ENCODE measurements around the gene SND1. TPM values are rescaled to one million over a fixed set of nuclear protein-coding genes. Genes with fewer than 3 reads are reported as not detected.

SND1 gene
- total and polyA plus RNA-seq, 2 of the 4 experiments (the other 2 are of a cell fraction) = 154 to 294 TPM

GRCh38 chr7:127993317-127993716, 341.3 kb downstream of the SND1 start:
- no peak for TF ChIP-seq MXI1 (IDR thresholded peaks at IDR 0.05; ENCODE audit: borderline replicate concordance, low read depth, low read length)
- TF ChIP-seq RFX5 (IDR thresholded peaks at IDR 0.05; ENCODE audit: low read depth, low read length) = no peak
- no peak for TF ChIP-seq MAZ (IDR thresholded peaks at IDR 0.05; ENCODE audit: borderline replicate concordance, low read depth, low read length)
- Histone ChIP-seq H3K56ac (ENCODE audit: extremely low read depth, insufficient read depth, low read length) (no peak overlapping the region), H3K27me3 (ENCODE audit: control insufficient read depth, insufficient read depth, low read length) (no peaks in the 10 kb centered on the region), H2AK9ac (replicated peaks; ENCODE audit: low read depth, low read length, poor library complexity) (no peak overlapping the region), H4K91ac (ENCODE audit: insufficient read depth, low read depth, low read length) (no peak overlapping the region), H3K4me3 (ENCODE audit: insufficient read depth, low read depth, low read length) (no peak overlapping the region), H3K36me3 (ENCODE audit: control insufficient read depth, insufficient read depth, low read length) (peaks cover 14% of the 10 kb centered on the region), H3K79me1 (ENCODE audit: low read depth in 1 of 2, low read length in 2 of 2) (peaks cover 38 to 80% of the 10 kb centered on the region in 2 experiments), H3K4me2 (ENCODE audit: low read depth, low read length) (no peak overlapping the region), H4K20me1 (ENCODE audit: insufficient read depth, low read length) (peaks cover 51% of the 10 kb centered on the region), H3K4ac (ENCODE audit: low read depth, low read length) (no peak overlapping the region), H3K14ac (replicated peaks; ENCODE audit: low read depth, low read length) (no peak overlapping the region), H2BK15ac (ENCODE audit: low read depth, low read length) (no peak overlapping the region), H3K9ac (ENCODE audit: low read depth, low read length) (no peak overlapping the region), H4K5ac (ENCODE audit: low read depth, low read length) (no peak overlapping the region), H2AK5ac (ENCODE audit: low read depth, low read length) (no peak overlapping the region), H2AFZ (replicated peaks; ENCODE audit: low read length, poor library complexity) (no peak overlapping the region), H3K9me3 (ENCODE audit: control insufficient read depth, insufficient read depth, low read length) (no peaks in the 10 kb centered on the region), H2BK120ac (ENCODE audit: low read depth, low read length) (no peak overlapping the region), H3K27ac (ENCODE audit: insufficient read depth, low read length) (no peak overlapping the region), H3K23ac (ENCODE audit: low read depth, low read length) (no peak overlapping the region), H2BK5ac (ENCODE audit: low read depth, low read length, poor library complexity, severe bottlenecking) (no peak overlapping the region), H4K8ac (ENCODE audit: low read depth in 2 of 2, low read length in 2 of 2) (no peak overlapping the region), H3K18ac (ENCODE audit: low read depth, low read length) (no peak overlapping the region), H3K4me1 (ENCODE audit: control insufficient read depth, insufficient read depth, low read length) (peaks cover 19% of the 10 kb centered on the region), H3K9me1 (ENCODE audit: insufficient read depth, low read length) (peaks cover 30% of the 10 kb centered on the region), H2BK20ac (ENCODE audit: low read depth, low read length) (no peak overlapping the region)
- DNase-seq (no peak), ATAC-seq (ENCODE audit: low read depth) (no peak)
- CTCF ChIA-PET = interaction anchor here (1.5 kb wide), 1 partner anchor 19 kb away, joined by 3 read pairs; no protein-coding TSS in a partner anchor
- intact Hi-C loops (cut with micrococcal nuclease) = no loop called here
- WGBS, 2 experiments (ENCODE audit: extremely low coverage in 2 of 2, insufficient read length in 1 of 2) = 94% methylated on average over 5 of the region's 6 CpGs; no CpG with 5 or more reads in 1 of the 2 experiments
- in situ Hi-C loops (cut with MboI; ENCODE audit: low sequenced_read_pairs) = no loop called here
- dilution Hi-C loops (cut with HindIII; ENCODE audit: low sequenced_read_pairs, unreplicated experiment) = no loop called here
- BruUV-seq (replicated peaks) = no TSS peak
- POLR2A ChIA-PET (ENCODE audit: unreplicated experiment) = no interaction called here
